ENCODE data around the gene CRTC2.

GRCh38 chr1:153906396-153906795, 52.0 kb downstream of the CRTC2 start:
- no peak for TF ChIP-seq EZH2phosphoT487 (IDR thresholded peaks at IDR 0.05; ENCODE audit: low read depth)
- TF ChIP-seq, protein P1, sequence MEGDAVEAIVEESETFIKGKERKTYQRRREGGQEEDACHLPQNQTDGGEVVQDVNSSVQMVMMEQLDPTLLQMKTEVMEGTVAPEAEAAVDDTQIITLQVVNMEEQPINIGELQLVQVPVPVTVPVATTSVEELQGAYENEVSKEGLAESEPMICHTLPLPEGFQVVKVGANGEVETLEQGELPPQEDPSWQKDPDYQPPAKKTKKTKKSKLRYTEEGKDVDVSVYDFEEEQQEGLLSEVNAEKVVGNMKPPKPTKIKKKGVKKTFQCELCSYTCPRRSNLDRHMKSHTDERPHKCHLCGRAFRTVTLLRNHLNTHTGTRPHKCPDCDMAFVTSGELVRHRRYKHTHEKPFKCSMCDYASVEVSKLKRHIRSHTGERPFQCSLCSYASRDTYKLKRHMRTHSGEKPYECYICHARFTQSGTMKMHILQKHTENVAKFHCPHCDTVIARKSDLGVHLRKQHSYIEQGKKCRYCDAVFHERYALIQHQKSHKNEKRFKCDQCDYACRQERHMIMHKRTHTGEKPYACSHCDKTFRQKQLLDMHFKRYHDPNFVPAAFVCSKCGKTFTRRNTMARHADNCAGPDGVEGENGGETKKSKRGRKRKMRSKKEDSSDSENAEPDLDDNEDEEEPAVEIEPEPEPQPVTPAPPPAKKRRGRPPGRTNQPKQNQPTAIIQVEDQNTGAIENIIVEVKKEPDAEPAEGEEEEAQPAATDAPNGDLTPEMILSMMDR (IDR thresholded peaks at IDR 0.05; ENCODE audit: low read depth, low read length), result no peak
